ENCODE results near the gene PTPN14.

PTPN14 gene

GRCh38 chr1:214354440-214355148 is 196.8 kb downstream of the PTPN14 start:
- DNase-seq = no peak

- DNase-seq = no peak
Observed at GRCh38 chr1:214352838-214353237, 198.6 kb downstream of the PTPN14 start.

GRCh38 chr1:214351551-214352277 is 199.7 kb downstream of the PTPN14 start:
- DNase-seq = no peak

GRCh38 chr1:214349781-214350180 is 201.6 kb downstream of the PTPN14 start:
- DNase-seq = no peak

- no peak for DNase-seq
Observed at GRCh38 chr1:214349008-214349407, 202.4 kb downstream of the PTPN14 start.

GRCh38 chr1:214344897-214345296 is 206.5 kb downstream of the PTPN14 start:
- no peak for DNase-seq

GRCh38 chr1:214342525-214342924 is 208.9 kb downstream of the PTPN14 start:
- DNase-seq = no peak

- DNase-seq = no peak
Observed at GRCh38 chr1:214341932-214342331, 209.5 kb downstream of the PTPN14 start.

- DNase-seq = no peak
Observed at GRCh38 chr1:214341459-214341858, 209.9 kb downstream of the PTPN14 start.

GRCh38 chr1:214338212-214338611 is 213.2 kb downstream of the PTPN14 start:
- no peak for DNase-seq

- no peak for DNase-seq
Observed at GRCh38 chr1:214337511-214337910, 213.9 kb downstream of the PTPN14 start.

- DNase-seq = no peak
Observed at GRCh38 chr1:214337015-214337414, 214.4 kb downstream of the PTPN14 start.

- DNase-seq = no peak
Observed at GRCh38 chr1:214335567-214335966, 215.8 kb downstream of the PTPN14 start.

- no peak for DNase-seq
Observed at GRCh38 chr1:214332946-214333798, 218.2 kb downstream of the PTPN14 start.

GRCh38 chr1:214331827-214332423 is 219.5 kb downstream of the PTPN14 start:
- peak; percentile 12 for DNase-seq

GRCh38 chr1:214331180-214331579 is 220.2 kb downstream of the PTPN14 start:
- no peak for DNase-seq

- no peak for DNase-seq
Observed at GRCh38 chr1:214330715-214331114, 220.7 kb downstream of the PTPN14 start.

GRCh38 chr1:214330222-214330621 is 221.2 kb downstream of the PTPN14 start:
- DNase-seq = no peak

- DNase-seq = no peak
Observed at GRCh38 chr1:214329470-214330220, 221.8 kb downstream of the PTPN14 start.

GRCh38 chr1:214328770-214329469 is 222.5 kb downstream of the PTPN14 start:
- peak; percentile 69 for DNase-seq

GRCh38 chr1:214327514-214327913 is 223.9 kb downstream of the PTPN14 start:
- no peak for DNase-seq

GRCh38 chr1:214326406-214326805 is 225.0 kb downstream of the PTPN14 start:
- DNase-seq = no peak
